Measurements from ENCODE around the gene NEUROD4.

DNA sequence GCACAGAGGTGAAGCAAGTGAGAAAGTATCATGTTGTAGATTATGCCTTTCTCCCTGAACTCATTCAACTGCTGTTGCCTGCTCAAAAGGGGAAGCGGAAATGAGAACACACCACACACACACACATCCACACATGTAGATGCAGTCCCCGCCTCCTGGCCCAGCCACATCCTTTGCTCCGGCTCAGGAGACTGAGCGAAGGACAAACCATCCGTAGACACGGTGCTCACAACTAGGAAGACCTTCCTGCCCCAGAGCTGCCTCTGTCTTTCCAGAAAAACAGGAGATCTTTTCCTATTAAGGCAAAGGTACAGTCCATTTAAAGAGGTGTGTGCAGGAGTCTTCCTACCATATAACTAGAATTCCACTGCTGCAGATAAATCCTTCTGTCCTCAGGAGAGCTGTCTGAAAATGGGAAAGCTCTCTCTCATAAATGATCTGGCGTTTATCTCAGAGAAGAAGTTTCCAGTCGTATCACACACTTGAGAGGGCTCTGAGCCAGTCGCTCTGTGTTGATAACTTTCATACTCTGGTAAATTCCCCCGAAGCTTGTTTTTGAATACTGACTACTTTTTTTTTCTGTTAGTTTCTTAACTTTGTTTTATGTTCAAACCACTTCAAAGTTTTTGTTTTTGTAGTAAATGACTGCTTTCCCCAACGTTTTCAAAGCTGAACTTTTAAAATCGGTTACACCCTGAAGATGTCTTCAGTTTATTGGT, 35.0 kb upstream of the NEUROD4 start, which contains the start of gene TESPA1:
- TF ChIP-seq POLR2AphosphoS5 (IDR thresholded peaks at IDR 0.05; ENCODE audit: low read depth, low read length) (no peak), SIN3A (IDR thresholded peaks at IDR 0.05; ENCODE audit: borderline replicate concordance, insufficient read depth, low read length) (no peak)
- TF ChIP-seq, protein P1, sequence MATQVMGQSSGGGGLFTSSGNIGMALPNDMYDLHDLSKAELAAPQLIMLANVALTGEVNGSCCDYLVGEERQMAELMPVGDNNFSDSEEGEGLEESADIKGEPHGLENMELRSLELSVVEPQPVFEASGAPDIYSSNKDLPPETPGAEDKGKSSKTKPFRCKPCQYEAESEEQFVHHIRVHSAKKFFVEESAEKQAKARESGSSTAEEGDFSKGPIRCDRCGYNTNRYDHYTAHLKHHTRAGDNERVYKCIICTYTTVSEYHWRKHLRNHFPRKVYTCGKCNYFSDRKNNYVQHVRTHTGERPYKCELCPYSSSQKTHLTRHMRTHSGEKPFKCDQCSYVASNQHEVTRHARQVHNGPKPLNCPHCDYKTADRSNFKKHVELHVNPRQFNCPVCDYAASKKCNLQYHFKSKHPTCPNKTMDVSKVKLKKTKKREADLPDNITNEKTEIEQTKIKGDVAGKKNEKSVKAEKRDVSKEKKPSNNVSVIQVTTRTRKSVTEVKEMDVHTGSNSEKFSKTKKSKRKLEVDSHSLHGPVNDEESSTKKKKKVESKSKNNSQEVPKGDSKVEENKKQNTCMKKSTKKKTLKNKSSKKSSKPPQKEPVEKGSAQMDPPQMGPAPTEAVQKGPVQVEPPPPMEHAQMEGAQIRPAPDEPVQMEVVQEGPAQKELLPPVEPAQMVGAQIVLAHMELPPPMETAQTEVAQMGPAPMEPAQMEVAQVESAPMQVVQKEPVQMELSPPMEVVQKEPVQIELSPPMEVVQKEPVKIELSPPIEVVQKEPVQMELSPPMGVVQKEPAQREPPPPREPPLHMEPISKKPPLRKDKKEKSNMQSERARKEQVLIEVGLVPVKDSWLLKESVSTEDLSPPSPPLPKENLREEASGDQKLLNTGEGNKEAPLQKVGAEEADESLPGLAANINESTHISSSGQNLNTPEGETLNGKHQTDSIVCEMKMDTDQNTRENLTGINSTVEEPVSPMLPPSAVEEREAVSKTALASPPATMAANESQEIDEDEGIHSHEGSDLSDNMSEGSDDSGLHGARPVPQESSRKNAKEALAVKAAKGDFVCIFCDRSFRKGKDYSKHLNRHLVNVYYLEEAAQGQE (IDR thresholded peaks at IDR 0.05; ENCODE audit: insufficient read depth in 1 of 2, low read depth in 2 of 2, low read length in 2 of 2) = no peak

Measured in PFSK-1 (cell line).